Dermis blood vessel endothelial cell (primary cell): ENCODE results near the gene FNBP1L. TPM values are rescaled to one million over a fixed set of nuclear protein-coding genes. Genes with fewer than 3 reads are reported as not detected.

ENCODE experiments used
- DNase-seq: peaks from one replicate; pipeline ENCODE4 v3.0.0; 2010
- total RNA-seq: library from RNA; depleted of rRNA; stranded (reverse); fragments of >200 nt; gene quantifications from 2 replicates; pipeline ENCODE4 v1.2.3, GENCODE V29; 2014

FNBP1L gene
- total RNA-seq, 1 donor from 2014 or later: 82.4 TPM

GRCh38 chr1:93595266-93595665 lies 147.3 kb downstream of the FNBP1L start:
- DNase-seq: no peak

DNA sequence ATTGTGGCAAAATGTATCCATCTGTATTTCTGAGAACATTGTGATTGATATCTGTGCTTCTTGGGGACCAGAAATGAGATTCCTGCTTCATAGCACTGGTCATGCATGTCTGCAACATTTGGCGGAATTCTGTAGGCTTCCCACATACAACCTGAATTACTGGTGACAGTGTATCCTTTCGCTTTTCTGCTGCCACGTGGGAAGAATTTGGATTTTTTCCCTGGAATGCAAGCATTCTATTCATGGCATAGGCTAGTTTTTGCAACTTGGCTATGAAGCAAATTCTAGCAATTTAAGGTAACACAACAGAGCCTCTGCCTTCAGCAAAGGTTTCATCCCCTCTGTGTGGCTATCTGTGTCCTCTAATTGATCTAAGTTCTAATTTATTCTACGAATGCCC lies 147.8 kb downstream of the FNBP1L start:
- DNase-seq: no peak

DNA sequence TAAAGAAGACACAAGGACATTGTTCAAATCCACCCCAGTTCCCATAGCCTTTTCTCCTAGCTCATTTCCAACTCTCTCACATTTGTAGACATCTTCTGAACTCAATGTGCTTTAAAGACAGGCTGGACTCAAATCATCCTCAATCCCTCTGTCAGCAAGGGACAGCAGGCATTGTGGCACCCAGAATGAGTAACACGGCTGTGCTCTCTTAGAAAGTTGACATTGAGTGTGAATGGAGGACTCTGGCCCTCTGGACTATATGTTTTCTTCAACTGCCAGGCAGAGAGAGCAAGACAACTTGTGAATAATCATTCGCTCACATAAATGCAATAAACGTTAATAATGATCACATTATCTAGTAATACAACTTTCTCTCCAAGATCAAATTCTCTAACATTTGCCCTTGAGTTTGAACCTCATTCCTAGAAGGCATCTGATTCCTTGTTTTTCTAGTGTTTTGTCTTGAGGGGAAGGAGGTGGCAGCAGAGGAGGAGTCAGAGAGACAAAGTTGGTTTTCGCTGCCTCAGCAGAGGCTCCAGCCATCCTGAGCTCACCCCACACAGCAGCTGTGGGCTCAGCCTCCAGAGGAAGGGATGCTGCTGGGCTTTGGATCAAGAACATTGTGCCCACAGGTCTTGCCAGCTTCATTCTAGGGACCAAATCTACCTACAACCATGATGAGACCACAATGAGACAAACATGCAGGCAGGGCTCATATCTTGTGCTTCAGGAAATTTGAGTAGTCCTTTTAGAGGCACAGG lies 148.6 kb downstream of the FNBP1L start:
- no peak for DNase-seq

- no peak for DNase-seq
These were observed 149.8 kb downstream of the FNBP1L start for GRCh38 chr1:93597709-93598108.

- no peak for DNase-seq
These were observed 150.5 kb downstream of the FNBP1L start for GRCh38 chr1:93598396-93598795.

- no peak for DNase-seq
These were observed 151.0 kb downstream of the FNBP1L start for GRCh38 chr1:93598861-93599439.

DNA sequence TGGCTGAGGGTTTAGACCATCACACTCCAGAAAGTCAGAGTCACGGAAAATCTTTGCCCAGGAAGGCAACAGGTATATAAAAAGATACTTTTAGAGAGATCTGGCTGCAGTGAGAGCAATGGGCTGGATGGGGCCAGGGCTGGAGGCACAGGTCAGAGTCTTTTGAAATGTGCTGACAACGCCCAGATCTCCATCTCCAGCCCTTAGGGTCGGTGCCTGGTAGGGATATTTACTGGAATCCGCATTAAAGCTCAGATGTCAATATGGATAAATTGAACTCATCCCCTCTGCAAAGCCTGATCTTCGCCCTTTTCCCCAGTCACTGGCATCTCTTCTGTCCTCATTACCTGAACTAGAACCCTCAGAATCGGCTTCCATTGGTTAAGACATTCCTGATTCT lies 151.6 kb downstream of the FNBP1L start:
- no peak for DNase-seq

GRCh38 chr1:93600663-93601062 lies 152.7 kb downstream of the FNBP1L start:
- DNase-seq: no peak

GRCh38 chr1:93601686-93602085 lies 153.8 kb downstream of the FNBP1L start:
- DNase-seq: no peak

DNA sequence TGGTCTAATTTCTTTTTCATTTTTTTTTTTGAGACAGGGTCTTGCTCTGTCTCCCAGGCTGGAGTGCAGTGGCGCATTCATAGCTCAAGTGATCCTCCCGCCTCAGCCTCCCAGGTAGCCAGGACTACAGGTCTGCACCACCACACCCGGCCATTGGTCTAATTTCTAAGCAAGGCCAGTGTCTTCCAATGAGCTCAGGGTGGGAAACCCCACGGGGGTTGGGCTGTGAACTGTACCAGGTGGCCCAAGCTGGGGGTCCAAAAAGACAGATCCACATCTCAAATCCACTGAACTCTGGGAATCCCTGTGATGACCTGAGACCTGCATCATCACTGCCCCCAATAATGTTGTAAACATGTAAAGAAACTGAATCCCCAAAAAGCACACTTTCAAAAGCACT lies 154.2 kb downstream of the FNBP1L start:
- no peak for DNase-seq

GRCh38 chr1:93603106-93603505 lies 155.2 kb downstream of the FNBP1L start:
- DNase-seq: no peak

GRCh38 chr1:93603601-93604000 lies 155.7 kb downstream of the FNBP1L start:
- DNase-seq: no peak

Other genes with a start within 250 kb of the FNBP1L start
- gene DR1, start 102.2 kb upstream of the FNBP1L start, total RNA-seq: 24.2 and 50.6 TPM in 2 replicates
- gene BCAR3, start 233.7 kb downstream of the FNBP1L start, total RNA-seq: 47.1 and 50.5 TPM in 2 replicates